C4-2B (cell line): Measurements from ENCODE around the gene MOGAT3.

Experiments
- ZFX ChIP-seq: fragments of 450-650 bp; IDR thresholded peaks from 2 replicates; pipeline ENCODE4 v1.6.1; 2017
- TF ChIP-seq, protein P1 (sequence below): fragments of 450-650 bp; conservative IDR thresholded peaks from 2 replicates; pipeline ENCODE4 v1.5.1; 2017; ENCODE audit warnings: mild to moderate bottlenecking

DNA sequence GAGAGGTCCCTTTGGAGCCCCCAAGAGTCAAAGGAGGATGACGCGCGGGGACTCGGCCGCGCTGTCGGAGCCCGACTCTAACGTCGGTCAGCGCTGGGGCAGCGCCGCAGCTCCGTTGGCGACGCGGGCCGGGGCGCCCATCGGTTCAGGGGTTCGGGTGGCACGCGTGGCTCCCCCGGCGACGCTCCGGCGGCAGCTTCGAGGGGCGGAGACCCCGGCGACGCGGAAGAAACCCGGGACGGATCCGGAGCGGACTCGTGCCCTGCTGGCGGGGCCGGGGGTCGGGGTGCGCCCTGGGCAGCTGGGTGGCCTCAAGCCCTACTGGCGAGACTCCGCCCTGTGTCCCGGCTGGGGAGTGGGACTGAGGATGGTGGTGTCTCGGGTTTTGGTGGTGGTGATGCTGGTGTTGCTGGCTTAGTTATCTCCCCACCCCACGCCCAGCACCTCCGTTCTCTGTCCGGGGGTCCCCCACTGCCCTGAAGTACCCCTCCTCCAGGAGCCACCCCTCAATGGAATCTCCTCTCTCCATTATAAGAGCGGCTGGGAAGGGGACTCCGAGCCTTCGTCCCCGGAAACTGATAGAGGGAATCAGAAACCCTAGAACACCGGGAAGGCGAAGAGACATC lies 20.6 kb downstream of the MOGAT3 start, which contains the start of gene NAT16:
- TF ChIP-seq, protein P1, sequence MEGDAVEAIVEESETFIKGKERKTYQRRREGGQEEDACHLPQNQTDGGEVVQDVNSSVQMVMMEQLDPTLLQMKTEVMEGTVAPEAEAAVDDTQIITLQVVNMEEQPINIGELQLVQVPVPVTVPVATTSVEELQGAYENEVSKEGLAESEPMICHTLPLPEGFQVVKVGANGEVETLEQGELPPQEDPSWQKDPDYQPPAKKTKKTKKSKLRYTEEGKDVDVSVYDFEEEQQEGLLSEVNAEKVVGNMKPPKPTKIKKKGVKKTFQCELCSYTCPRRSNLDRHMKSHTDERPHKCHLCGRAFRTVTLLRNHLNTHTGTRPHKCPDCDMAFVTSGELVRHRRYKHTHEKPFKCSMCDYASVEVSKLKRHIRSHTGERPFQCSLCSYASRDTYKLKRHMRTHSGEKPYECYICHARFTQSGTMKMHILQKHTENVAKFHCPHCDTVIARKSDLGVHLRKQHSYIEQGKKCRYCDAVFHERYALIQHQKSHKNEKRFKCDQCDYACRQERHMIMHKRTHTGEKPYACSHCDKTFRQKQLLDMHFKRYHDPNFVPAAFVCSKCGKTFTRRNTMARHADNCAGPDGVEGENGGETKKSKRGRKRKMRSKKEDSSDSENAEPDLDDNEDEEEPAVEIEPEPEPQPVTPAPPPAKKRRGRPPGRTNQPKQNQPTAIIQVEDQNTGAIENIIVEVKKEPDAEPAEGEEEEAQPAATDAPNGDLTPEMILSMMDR = no peak
- no peak for TF ChIP-seq ZFX
